Adipocyte (in vitro differentiated cells): ENCODE results near the gene CEP72.

Experiments used
- DNase-seq: peaks from one replicate; pipeline ENCODE4 v3.0.0-alpha.2; 2015; ENCODE audit warnings: low read depth
- H3K27me3 ChIP-seq: replicated peaks from 2 replicates; pipeline ENCODE4 v1.7.0; 2013; ENCODE audit warnings: mild to moderate bottlenecking, low read length, moderate library complexity; ENCODE audit not compliant: control insufficient read depth, insufficient read depth
- H3K36me3 ChIP-seq: 2 replicates; pipeline ENCODE4 v1.7.0; 2013; ENCODE audit warnings: low read length, mild to moderate bottlenecking, moderate library complexity; ENCODE audit not compliant: control insufficient read depth, insufficient read depth, severe bottlenecking
- H3K4me1 ChIP-seq: 2 replicates; pipeline ENCODE4 v1.7.0; 2013; ENCODE audit warnings: mild to moderate bottlenecking, low read length, moderate library complexity; ENCODE audit not compliant: control insufficient read depth, insufficient read depth
- H3K4me3 ChIP-seq: 2 replicates; pipeline ENCODE4 v1.7.0; 2013; ENCODE audit warnings: mild to moderate bottlenecking, low read length, moderate library complexity
- H3K9ac ChIP-seq: 2 replicates; pipeline ENCODE4 v1.7.0; 2013; ENCODE audit warnings: mild to moderate bottlenecking, low read length, moderate library complexity
- H3K9me3 ChIP-seq: 2 replicates; pipeline ENCODE4 v1.7.0; 2013; ENCODE audit warnings: mild to moderate bottlenecking, low read length, moderate library complexity; ENCODE audit not compliant: control insufficient read depth

Gene CEP72

GRCh38 chr5:589173-589572 is 23.0 kb upstream of the CEP72 start:
- Histone ChIP-seq H3K27me3 (peaks cover 37% of the 10 kb centered on the region), H3K4me3 (no peak overlapping the region), H3K9ac (no peak overlapping the region), H3K9me3 (peaks cover 9% of the 10 kb centered on the region), H3K4me1 (no peaks in the 10 kb centered on the region), H3K36me3 (no peaks in the 10 kb centered on the region)
- no peak for DNase-seq

- Histone ChIP-seq H3K9ac (no peak overlapping the region), H3K9me3 (peaks cover 9% of the 10 kb centered on the region), H3K36me3 (no peaks in the 10 kb centered on the region), H3K4me1 (no peaks in the 10 kb centered on the region), H3K4me3 (no peak overlapping the region), H3K27me3 (peaks cover 41% of the 10 kb centered on the region)
- no peak for DNase-seq
These were observed 22.6 kb upstream of the CEP72 start for GRCh38 chr5:589588-589987.

GRCh38 chr5:590346-590745 is 21.8 kb upstream of the CEP72 start:
- Histone ChIP-seq H3K27me3 (peaks cover 45% of the 10 kb centered on the region), H3K9me3 (peaks cover 13% of the 10 kb centered on the region), H3K4me1 (no peaks in the 10 kb centered on the region), H3K9ac (no peak overlapping the region), H3K36me3 (no peaks in the 10 kb centered on the region), H3K4me3 (no peak overlapping the region)
- no peak for DNase-seq

GRCh38 chr5:591746-592145 is 20.4 kb upstream of the CEP72 start:
- Histone ChIP-seq H3K36me3 (no peaks in the 10 kb centered on the region), H3K9me3 (peaks cover 13% of the 10 kb centered on the region), H3K9ac (no peak overlapping the region), H3K27me3 (peaks cover 49% of the 10 kb centered on the region), H3K4me1 (no peaks in the 10 kb centered on the region), H3K4me3 (no peak overlapping the region)
- no peak for DNase-seq

GRCh38 chr5:592158-592557 is 20.0 kb upstream of the CEP72 start:
- Histone ChIP-seq H3K4me3 (no peak overlapping the region), H3K9ac (no peak overlapping the region), H3K36me3 (no peaks in the 10 kb centered on the region), H3K9me3 (peaks cover 13% of the 10 kb centered on the region), H3K4me1 (no peaks in the 10 kb centered on the region), H3K27me3 (peaks cover 49% of the 10 kb centered on the region)
- no peak for DNase-seq

- Histone ChIP-seq H3K27me3 (peaks cover 54% of the 10 kb centered on the region), H3K36me3 (no peaks in the 10 kb centered on the region), H3K4me3 (no peak overlapping the region), H3K4me1 (no peaks in the 10 kb centered on the region), H3K9me3 (peaks cover 13% of the 10 kb centered on the region), H3K9ac (no peak overlapping the region)
- no peak for DNase-seq
These were observed 18.6 kb upstream of the CEP72 start for GRCh38 chr5:593511-593910.

GRCh38 chr5:594226-594860 is 17.8 kb upstream of the CEP72 start:
- Histone ChIP-seq H3K27me3 (peaks cover 57% of the 10 kb centered on the region), H3K4me3 (no peak overlapping the region), H3K9me3 (peaks cover 13% of the 10 kb centered on the region), H3K4me1 (no peaks in the 10 kb centered on the region), H3K36me3 (no peaks in the 10 kb centered on the region), H3K9ac (no peak overlapping the region)
- no peak for DNase-seq

- peaks cover 13% of the 10 kb centered on the region for H3K9me3 ChIP-seq
- H3K4me3 ChIP-seq, result no peak overlapping the region
- no peaks in the 10 kb centered on the region for H3K36me3 ChIP-seq
- no peaks in the 10 kb centered on the region for H3K4me1 ChIP-seq
- no peak for DNase-seq
- no peak overlapping the region for H3K9ac ChIP-seq
- H3K27me3 ChIP-seq, result peaks cover 61% of the 10 kb centered on the region
These were observed 16.8 kb upstream of the CEP72 start for GRCh38 chr5:595285-595875.

- Histone ChIP-seq H3K9me3 (peaks cover 4% of the 10 kb centered on the region), H3K4me3 (no peak overlapping the region), H3K4me1 (no peaks in the 10 kb centered on the region), H3K9ac (no peak overlapping the region), H3K36me3 (no peaks in the 10 kb centered on the region), H3K27me3 (peaks cover 65% of the 10 kb centered on the region)
- no peak for DNase-seq
These were observed 14.1 kb upstream of the CEP72 start for GRCh38 chr5:597871-598563.

- Histone ChIP-seq H3K9ac (no peak overlapping the region), H3K27me3 (peaks cover 66% of the 10 kb centered on the region), H3K4me3 (no peak overlapping the region), H3K9me3 (peaks cover 4% of the 10 kb centered on the region), H3K4me1 (no peaks in the 10 kb centered on the region), H3K36me3 (no peaks in the 10 kb centered on the region)
- DNase-seq, result no peak
These were observed 13.6 kb upstream of the CEP72 start for GRCh38 chr5:598564-598890.

GRCh38 chr5:600886-601541 is 11.1 kb upstream of the CEP72 start:
- Histone ChIP-seq H3K4me1 (no peaks in the 10 kb centered on the region), H3K36me3 (no peaks in the 10 kb centered on the region), H3K27me3 (peaks cover 44% of the 10 kb centered on the region), H3K4me3 (no peak overlapping the region), H3K9ac (no peak overlapping the region), H3K9me3 (no peaks in the 10 kb centered on the region)
- DNase-seq, result no peak
